Measurements from ENCODE around the gene DLGAP1.
A peak's percentile ranks its signal among the peaks of the same experiment; 100 is the strongest.

DNA sequence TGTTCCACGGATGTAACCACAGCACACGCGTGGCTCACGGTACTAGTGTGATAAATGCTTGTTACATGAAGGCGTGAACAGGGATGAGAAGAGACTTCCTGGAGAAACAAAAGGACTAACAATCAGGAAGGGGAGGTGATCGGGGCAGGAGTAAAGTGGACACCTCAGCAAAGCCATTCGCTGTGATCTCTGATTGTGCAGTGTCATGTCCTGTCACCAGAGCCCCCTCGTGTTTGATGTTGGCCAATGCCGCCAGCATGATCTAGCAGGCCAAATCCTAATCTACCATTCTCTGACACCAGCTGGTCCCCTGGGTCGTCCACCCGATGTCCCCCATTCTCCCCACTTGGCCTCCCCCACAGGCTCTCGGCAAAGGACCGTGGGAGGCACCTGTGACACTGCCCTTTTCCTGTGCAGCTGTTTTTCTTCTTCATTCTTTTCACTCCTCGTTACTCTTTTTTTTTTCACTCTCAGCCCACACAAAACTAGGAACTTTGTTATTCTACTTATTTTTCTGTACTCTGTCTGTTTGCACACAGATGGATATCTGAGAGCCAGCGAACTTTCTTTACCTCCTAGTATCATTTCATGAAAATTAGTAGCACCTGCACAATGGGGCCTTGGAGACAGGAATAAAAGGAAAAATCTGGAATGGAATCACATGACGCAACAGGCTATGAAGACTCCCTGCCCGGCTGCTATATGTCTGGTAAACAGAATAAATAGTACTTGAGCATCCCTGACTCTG is 858.3 kb downstream of the DLGAP1 start:
- TF ChIP-seq, protein P1, sequence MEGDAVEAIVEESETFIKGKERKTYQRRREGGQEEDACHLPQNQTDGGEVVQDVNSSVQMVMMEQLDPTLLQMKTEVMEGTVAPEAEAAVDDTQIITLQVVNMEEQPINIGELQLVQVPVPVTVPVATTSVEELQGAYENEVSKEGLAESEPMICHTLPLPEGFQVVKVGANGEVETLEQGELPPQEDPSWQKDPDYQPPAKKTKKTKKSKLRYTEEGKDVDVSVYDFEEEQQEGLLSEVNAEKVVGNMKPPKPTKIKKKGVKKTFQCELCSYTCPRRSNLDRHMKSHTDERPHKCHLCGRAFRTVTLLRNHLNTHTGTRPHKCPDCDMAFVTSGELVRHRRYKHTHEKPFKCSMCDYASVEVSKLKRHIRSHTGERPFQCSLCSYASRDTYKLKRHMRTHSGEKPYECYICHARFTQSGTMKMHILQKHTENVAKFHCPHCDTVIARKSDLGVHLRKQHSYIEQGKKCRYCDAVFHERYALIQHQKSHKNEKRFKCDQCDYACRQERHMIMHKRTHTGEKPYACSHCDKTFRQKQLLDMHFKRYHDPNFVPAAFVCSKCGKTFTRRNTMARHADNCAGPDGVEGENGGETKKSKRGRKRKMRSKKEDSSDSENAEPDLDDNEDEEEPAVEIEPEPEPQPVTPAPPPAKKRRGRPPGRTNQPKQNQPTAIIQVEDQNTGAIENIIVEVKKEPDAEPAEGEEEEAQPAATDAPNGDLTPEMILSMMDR (IDR thresholded peaks at IDR 0.05; ENCODE audit: insufficient read depth, low read length, poor library complexity, severe bottlenecking) = peak; percentile 11
- TF ChIP-seq EZH2phosphoT487 (conservative IDR thresholded peaks at IDR 0.05; ENCODE audit: low read length) = no peak
